ENCODE results near the gene TSTD1. TPM values are rescaled to one million over a fixed set of nuclear protein-coding genes. Genes with fewer than 3 reads are reported as not detected.
A peak's percentile ranks its signal among the peaks of the same experiment; 100 is the strongest.

Gene TSTD1, protein sequence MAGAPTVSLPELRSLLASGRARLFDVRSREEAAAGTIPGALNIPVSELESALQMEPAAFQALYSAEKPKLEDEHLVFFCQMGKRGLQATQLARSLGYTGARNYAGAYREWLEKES
- total RNA-seq: 10 to 100 TPM; 70.2 to 77.7 TPM

DNA sequence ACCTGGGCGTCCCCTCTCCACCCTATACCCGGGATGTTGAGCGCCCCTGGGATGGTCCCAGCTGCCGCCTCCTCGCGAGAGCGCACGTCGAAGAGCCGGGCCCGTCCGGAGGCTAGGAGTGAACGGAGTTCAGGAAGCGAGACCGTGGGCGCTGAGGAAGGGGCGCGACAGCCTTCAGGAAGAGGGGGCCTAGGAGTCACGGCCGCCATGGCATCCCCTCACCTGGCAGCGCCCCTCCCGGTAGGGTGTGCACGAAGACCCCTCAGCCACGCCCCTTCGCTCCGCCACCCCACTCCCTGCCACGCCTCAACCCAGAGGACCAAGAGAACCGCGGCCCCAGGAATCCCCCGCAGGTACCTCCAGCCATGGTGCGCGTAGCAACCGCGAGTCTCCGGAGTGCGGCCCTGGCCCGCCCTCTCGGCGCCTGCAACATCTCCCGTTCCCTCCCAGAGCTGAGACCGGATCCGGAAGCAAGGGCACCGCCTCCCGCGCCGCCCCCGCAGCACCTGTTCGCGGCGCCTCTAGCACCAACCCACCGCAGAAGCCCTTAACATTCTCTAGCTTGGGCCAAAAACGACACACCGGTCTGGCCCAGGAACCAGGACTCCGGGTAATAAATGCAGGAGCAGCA is at the start of gene TSTD1:
Gene TSTD1, minus strand, starts transcription at position 442 of the 631 bp plus-strand sequence. Its CDS starts 75 bp downstream, at position 367.
- Mint-ChIP-seq H3K36me3 (peaks cover 25% of the 10 kb centered on the region), H3K27ac (peak within 1 kb of the TSS; percentile 82), H3K4me1 (ENCODE audit: low read depth) (peaks cover 36% of the 10 kb centered on the region), H3K9me3 (no peaks in the 10 kb centered on the region), H3K4me3 (peak within 1 kb of the TSS; percentile 91), H3K27me3 (no peaks in the 10 kb centered on the region)
- ChIA-PET CTCF (interaction anchor here (0.6 to 11.2 kb wide), 7 partner anchors 8 to 700 kb away, joined by 3 to 153 read pairs (median 4); partner anchors contain the start of gene KLHDC9), POLR2A (interaction anchor here (0.6 to 2.4 kb wide), 9 partner anchors 8 to 79 kb away, joined by 3 to 9 read pairs (median 4); partner anchors contain the start of genes ARHGAP30, F11R, NIT1 and PFDN2)
- intact Hi-C loops (cut with micrococcal nuclease): loop anchor here (2.0 kb wide), 1 partner anchor 18 kb away; the partner anchor contains the start of gene F11R
- peak; percentile 93 for DNase-seq

DNA sequence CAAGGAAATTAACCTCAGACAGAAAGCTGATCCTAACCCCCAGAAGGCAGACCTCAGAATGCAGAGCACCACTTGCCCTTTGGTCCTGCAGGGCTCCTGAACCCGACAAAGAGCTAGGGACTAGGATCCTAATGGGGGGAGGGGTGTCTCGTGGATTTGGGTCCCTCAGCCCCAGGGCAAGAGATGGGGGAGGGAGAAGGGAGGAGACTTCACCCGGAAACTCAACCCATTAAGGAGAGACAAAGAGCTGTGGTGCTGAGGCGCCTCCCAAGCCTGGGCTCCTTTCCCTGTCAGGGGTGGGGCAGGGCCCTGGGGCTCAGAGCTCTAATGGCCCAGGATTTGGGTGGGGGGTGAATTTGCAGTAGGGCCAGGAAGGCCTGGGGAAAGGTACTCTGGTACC is 47.7 kb upstream of the TSTD1 start:
- DNase-seq: no peak
- Mint-ChIP-seq H3K27ac (no peak overlapping the region), H3K4me1 (ENCODE audit: low read depth) (peaks cover 9% of the 10 kb centered on the region), H3K9me3 (no peaks in the 10 kb centered on the region), H3K4me3 (no peak overlapping the region), H3K27me3 (no peaks in the 10 kb centered on the region), H3K36me3 (no peaks in the 10 kb centered on the region)
- intact Hi-C loops (cut with micrococcal nuclease): no loop called here
- ChIA-PET CTCF (interaction anchor here (0.6 to 5.9 kb wide), 3 partner anchors 11 to 365 kb away, joined by 3 to 25 read pairs (median 3); partner anchors contain the start of gene KLHDC9), POLR2A (interaction anchor here (0.8 to 0.9 kb wide), 2 partner anchors 11 to 16 kb away, joined by 3 read pairs; partner anchors contain the start of gene ARHGAP30)

DNA sequence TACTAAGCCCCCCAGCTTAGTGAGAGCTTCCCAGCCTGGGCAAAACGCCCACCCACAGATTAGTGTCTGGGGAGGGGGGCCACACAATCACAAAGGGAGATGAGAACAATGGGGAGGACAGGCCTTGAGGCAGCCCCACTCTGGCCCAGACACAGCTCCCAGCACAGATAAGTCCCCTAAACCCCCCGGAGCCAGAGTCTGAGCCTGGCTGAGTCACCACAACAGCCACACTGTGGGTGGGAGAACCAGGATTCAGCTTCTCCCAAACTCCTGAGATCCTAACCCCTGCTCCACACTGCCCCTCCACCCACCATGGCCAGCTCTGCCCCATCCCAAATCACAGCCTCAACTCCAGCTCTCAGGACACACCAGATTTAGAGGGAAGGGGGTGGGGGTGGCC is 46.4 kb upstream of the TSTD1 start:
- Mint-ChIP-seq H3K27me3 (no peaks in the 10 kb centered on the region), H3K36me3 (no peaks in the 10 kb centered on the region), H3K4me1 (ENCODE audit: low read depth) (no peaks in the 10 kb centered on the region), H3K9me3 (no peaks in the 10 kb centered on the region), H3K4me3 (no peak overlapping the region), H3K27ac (no peak overlapping the region)
- POLR2A ChIA-PET: interaction anchor here (1.4 kb wide), 1 partner anchor 17 kb away, joined by 4 read pairs; no protein-coding TSS in a partner anchor
- intact Hi-C loops (cut with micrococcal nuclease): no loop called here
- CTCF ChIA-PET: interaction anchor here (1.5 to 5.9 kb wide), 2 partner anchors 12 to 13 kb away, joined by 5 to 25 read pairs; partner anchors contain the start of gene KLHDC9
- DNase-seq: no peak

DNA sequence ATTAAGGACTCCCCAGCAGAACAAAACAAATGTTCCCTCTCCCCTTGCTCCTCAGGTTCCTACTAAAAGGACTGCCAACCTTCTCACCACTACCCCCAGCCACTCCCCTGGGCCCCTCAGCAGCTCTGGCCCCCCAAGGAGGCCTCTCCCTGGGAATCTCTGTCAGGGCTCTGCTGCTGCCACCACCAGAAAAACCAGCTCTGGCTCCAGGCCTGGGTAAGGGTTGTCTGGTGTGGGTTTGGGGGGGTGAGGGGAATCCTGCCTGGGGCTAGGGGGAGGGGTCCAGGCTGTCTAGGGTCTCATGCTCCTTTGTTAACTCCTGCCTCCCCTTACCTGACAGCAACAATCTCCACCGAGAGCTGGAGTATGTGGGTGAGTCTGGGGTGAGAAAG is 45.8 kb upstream of the TSTD1 start:
- Mint-ChIP-seq H3K27me3 (no peaks in the 10 kb centered on the region), H3K27ac (no peak overlapping the region), H3K36me3 (no peaks in the 10 kb centered on the region), H3K4me3 (no peak overlapping the region), H3K9me3 (no peaks in the 10 kb centered on the region), H3K4me1 (ENCODE audit: low read depth) (no peaks in the 10 kb centered on the region)
- intact Hi-C loops (cut with micrococcal nuclease): no loop called here
- ChIA-PET POLR2A (interaction anchor here (1.4 kb wide), 1 partner anchor 16 kb away, joined by 4 read pairs; no protein-coding TSS in a partner anchor), CTCF (interaction anchor here (1.5 to 5.9 kb wide), 2 partner anchors 13 kb away, joined by 5 to 25 read pairs; partner anchors contain the start of gene KLHDC9)
- DNase-seq: no peak

DNA sequence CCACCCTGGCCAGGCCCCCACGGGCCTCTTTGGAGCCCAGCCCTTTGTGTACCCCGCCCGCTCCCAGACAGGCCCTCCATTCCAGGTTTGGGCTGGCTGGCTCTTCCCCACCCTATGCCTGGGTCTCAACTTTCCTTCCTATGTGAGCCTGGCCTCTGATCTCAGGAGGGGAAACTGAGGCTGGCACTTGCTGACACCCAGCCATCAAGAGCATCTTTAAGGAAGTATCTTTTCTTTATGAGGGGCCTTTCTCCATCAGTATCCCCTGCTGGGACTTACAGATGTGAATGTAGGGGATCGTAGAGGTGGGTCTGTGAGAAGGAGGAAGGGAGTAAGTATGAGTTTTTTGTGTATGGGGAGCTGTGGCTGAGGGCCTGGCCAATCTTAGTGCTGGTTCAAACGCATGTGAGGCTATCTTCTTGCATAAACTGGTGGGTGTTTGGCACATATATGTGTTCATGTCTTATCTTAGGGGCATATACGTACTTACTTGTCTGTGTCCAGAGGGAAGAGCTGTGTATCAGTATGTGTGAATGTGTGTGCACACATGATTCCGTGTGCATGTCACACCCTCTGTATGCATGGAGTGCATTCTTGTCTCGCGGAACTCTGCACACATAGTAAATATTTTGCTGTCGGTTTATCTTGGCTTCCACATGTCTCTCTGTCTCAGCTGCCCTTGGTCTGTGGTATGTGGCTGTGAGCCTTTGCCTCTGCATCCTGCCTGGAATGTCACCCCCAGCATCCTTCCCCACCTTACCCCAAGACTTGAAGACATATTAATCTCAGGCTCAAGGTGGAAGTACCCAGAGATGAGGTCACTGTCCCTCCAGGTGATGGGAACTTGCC is 45.2 kb upstream of the TSTD1 start:
- CTCF ChIA-PET: interaction anchor here (1.5 to 5.9 kb wide), 2 partner anchors 12 to 13 kb away, joined by 5 to 25 read pairs; partner anchors contain the start of gene KLHDC9
- no peaks in the 10 kb centered on the region for H3K4me1 Mint-ChIP-seq (ENCODE audit: low read depth)
- intact Hi-C loops (cut with micrococcal nuclease): no loop called here
- POLR2A ChIA-PET: interaction anchor here (1.4 kb wide), 1 partner anchor 15 kb away, joined by 4 read pairs; no protein-coding TSS in a partner anchor
- H3K27ac Mint-ChIP-seq: no peak overlapping the region
- no peaks in the 10 kb centered on the region for H3K27me3 Mint-ChIP-seq
- no peaks in the 10 kb centered on the region for H3K36me3 Mint-ChIP-seq
- DNase-seq: no peak
- H3K4me3 Mint-ChIP-seq: no peak overlapping the region
- H3K9me3 Mint-ChIP-seq: no peaks in the 10 kb centered on the region

DNA sequence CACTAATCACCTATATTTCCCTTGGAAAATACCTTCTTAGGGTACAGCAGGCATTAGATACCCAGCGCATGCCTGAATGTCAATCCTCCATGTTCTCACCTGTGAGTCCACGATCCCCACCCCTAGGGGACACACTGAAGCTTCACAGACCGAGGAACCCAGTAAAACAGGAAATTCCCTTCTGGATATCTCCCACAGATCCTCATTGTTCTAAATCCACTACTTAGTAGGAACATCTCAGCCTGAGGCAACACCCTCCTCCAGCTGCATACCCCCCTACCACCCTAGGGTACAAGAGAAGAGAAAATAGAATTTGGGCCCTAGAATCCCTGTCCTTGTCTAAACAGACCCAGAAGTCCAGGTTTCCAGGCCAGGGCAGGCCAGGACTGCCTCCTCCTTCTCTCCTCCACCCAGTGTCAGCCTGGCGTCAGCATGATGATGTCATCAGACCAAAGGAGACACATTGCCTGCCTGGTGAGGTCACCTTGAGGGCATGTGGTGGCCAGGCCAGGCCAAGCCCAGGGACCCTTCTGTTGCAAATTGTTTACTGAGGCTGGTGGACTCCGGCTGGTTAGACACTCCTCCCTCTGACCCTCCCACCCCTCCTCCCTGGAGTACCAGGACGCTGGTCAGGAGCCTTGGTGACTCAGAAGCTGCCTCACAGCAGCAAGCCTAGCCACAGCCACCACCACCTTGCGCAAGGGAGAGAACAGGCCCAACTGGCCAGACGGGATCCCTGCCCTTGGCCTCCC is 44.4 kb upstream of the TSTD1 start:
- H3K4me1 Mint-ChIP-seq (ENCODE audit: low read depth): no peaks in the 10 kb centered on the region
- no peaks in the 10 kb centered on the region for H3K36me3 Mint-ChIP-seq
- ChIA-PET CTCF (interaction anchor here (5.9 kb wide), 1 partner anchor 14 kb away, joined by 25 read pairs; the partner anchor contains the start of gene KLHDC9), POLR2A (no interaction called here)
- no peaks in the 10 kb centered on the region for H3K9me3 Mint-ChIP-seq
- no peak for DNase-seq
- no peak overlapping the region for H3K27ac Mint-ChIP-seq
- intact Hi-C loops (cut with micrococcal nuclease): no loop called here
- no peaks in the 10 kb centered on the region for H3K27me3 Mint-ChIP-seq
- H3K4me3 Mint-ChIP-seq: no peak overlapping the region

DNA sequence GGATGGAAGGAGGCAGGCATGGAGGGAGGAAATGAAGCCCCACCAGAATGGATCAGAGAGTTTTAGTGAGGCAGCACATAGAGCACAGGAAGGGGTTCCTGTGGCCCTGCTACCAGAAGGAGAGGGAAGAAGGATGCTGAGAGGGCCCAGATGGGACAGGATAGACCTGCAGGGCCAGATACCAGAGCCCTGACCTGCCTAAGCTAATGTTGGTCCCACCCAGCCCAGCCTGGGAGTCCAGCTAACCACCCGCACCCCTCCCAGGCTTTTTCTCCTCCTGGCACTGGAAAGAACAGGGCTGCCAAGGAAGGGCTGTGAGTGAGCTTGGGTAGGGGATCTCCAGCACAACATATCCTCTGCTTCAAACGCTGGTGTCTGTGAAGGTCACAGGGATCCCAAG is 43.7 kb upstream of the TSTD1 start:
- CTCF ChIA-PET: interaction anchor here (1.2 to 5.9 kb wide), 2 partner anchors 15 to 42 kb away, joined by 5 to 25 read pairs; partner anchors contain the start of gene KLHDC9
- Mint-ChIP-seq H3K27ac (no peak overlapping the region), H3K27me3 (no peaks in the 10 kb centered on the region), H3K9me3 (no peaks in the 10 kb centered on the region), H3K36me3 (no peaks in the 10 kb centered on the region), H3K4me3 (no peak overlapping the region), H3K4me1 (ENCODE audit: low read depth) (no peaks in the 10 kb centered on the region)
- intact Hi-C loops (cut with micrococcal nuclease): no loop called here
- POLR2A ChIA-PET: no interaction called here
- no peak for DNase-seq

DNA sequence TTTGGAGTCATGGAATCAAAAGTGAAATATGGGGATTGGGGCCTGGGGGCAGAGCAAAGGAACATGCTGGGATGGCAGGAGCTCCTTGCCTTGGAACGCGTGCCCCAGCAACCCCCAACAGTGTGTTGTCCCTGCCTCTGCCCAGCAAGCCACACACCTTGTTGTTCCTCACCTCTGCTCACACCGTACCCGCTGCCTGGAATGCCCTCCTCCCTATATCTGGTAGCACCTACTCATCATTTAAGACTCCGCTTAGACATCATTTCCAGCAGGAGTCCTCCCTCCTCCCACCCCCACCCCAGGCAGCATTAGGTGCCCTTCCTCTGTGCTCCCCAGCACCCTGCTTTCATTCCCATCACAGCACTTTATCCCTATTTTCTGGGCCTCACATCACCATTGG is 42.8 kb upstream of the TSTD1 start:
- H3K9me3 Mint-ChIP-seq: no peaks in the 10 kb centered on the region
- CTCF ChIA-PET: interaction anchor here (0.8 to 1.2 kb wide), 2 partner anchors 12 to 41 kb away, joined by 4 to 5 read pairs; partner anchors contain the start of gene ARHGAP30
- H3K27ac Mint-ChIP-seq: no peak overlapping the region

DNA sequence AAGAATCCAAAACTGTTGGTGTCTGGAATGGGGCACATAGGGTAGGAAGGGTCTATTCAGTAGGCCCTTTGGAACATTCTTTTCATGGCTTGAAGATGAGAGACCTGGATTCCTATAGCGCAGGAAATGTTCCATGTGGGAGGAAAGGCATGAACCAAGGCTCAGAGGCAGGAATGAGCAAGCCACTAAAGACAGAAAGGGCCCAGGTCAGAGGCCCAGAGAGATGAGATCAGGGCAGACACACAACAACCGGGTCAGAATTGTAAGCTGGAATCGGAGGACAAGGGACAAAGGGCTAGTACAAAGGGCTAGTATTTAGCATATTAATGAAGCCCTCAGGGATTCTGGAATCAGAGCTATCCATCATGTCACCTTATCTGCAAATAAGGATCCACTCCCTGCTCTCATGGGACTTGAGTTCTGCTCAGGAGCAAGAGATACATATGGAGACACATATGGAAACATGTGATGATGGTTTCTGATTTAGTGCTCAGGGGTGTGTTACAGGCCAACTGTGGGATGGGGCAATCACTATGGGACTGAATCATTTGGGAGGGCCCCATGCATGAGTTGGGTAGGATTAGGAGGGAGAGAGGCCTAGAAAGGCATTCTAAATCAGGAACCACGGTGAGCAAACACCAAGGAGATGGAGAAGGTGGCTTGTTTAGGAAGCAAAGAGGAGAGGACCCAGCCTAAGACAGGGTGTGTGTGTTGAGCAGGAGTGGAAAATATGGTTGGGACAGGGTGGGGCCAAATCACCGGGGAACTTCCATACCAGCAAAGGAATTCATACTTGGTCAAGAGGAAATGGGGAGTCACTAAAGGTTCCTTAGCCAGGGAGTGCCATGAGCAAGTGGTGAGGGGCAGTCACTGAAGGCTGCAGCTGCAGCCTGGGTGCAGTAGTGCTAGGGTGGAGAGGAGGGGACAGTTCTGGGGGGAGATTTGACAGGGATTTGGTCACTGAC is 42.0 kb upstream of the TSTD1 start:
- Mint-ChIP-seq H3K9me3 (no peaks in the 10 kb centered on the region), H3K4me1 (ENCODE audit: low read depth) (no peaks in the 10 kb centered on the region), H3K36me3 (no peaks in the 10 kb centered on the region), H3K27ac (no peak overlapping the region), H3K4me3 (no peak overlapping the region), H3K27me3 (no peaks in the 10 kb centered on the region)
- ChIA-PET POLR2A (interaction anchor here (0.7 kb wide), 1 partner anchor 12 kb away, joined by 3 read pairs; no protein-coding TSS in a partner anchor), CTCF (interaction anchor here (0.8 to 2.0 kb wide), 3 partner anchors 9 to 17 kb away, joined by 4 to 14 read pairs (median 9); partner anchors contain the start of genes ARHGAP30 and KLHDC9)
- DNase-seq: no peak
- intact Hi-C loops (cut with micrococcal nuclease): no loop called here

More for the DNA sequence above, 42.8 kb upstream of the TSTD1 start:
- Mint-ChIP-seq H3K4me1 (ENCODE audit: low read depth) (no peaks in the 10 kb centered on the region), H3K27me3 (no peaks in the 10 kb centered on the region), H3K4me3 (no peak overlapping the region), H3K36me3 (no peaks in the 10 kb centered on the region)
- intact Hi-C loops (cut with micrococcal nuclease): no loop called here
- POLR2A ChIA-PET: interaction anchor here (0.5 to 0.7 kb wide), 2 partner anchors 13 to 19 kb away, joined by 3 to 4 read pairs; no protein-coding TSS in a partner anchor
- no peak for DNase-seq

DNA sequence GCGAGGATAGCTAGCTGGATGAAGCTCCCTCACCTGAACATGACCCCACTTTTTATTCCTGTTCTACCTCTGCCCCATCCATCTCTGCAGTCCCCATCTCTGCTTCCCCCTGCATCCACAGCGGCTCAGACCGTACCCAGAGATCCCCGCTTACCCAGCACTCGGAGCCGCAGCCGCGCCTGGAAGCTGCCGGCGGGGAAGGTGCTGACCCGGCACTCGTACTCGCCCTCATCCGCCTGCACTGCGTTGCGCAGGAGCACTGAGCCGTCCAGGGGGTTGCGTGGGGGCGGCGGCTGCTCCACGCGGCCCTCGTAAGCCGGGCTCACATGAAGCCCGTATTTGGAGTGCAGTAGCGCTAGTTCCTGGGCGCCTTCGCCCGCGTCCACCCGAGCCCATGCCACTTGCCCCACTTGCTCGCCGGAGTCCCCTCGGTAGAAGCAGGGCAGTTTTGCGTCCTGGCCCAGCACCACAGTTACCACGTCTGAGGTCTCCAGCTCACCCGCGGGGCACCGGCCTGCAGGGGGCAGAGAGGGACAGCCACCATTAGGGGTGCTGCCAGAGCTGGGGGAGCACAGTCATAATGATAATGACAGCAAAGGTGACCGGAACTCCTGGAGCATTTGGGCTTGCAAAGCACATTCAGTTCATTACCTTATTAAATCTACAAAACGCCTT is 40.8 kb upstream of the TSTD1 start:
- H3K27ac Mint-ChIP-seq: no peak overlapping the region
- intact Hi-C loops (cut with micrococcal nuclease): no loop called here
- CTCF ChIA-PET: interaction anchor here (1.1 to 2.0 kb wide), 2 partner anchors 8 to 18 kb away, joined by 9 to 14 read pairs; partner anchors contain the start of gene KLHDC9
- H3K27me3 Mint-ChIP-seq: no peaks in the 10 kb centered on the region
- no peak overlapping the region for H3K4me3 Mint-ChIP-seq
- H3K9me3 Mint-ChIP-seq: no peaks in the 10 kb centered on the region
- POLR2A ChIA-PET: interaction anchor here (0.6 to 0.9 kb wide), 3 partner anchors 9 to 18 kb away, joined by 3 to 5 read pairs (median 4); partner anchors contain the start of gene ARHGAP30
- DNase-seq: no peak
- H3K4me1 Mint-ChIP-seq (ENCODE audit: low read depth): no peaks in the 10 kb centered on the region
- no peaks in the 10 kb centered on the region for H3K36me3 Mint-ChIP-seq

Measured in activated CD4-positive, alpha-beta memory T cell treated with anti-CD3 and anti-CD28 coated beads for 36 hours (primary cell).